NCI-H774 (cell line): ENCODE data around the gene INTS7.
"Not testable (repeated sequence)": the region's sequence is repeated elsewhere in the genome, so short reads cannot be mapped to it uniquely, and the experiment has no call there.

Experiments used
- DNase-seq: peaks from one replicate; lab custom pipeline; 2025; lab: John Stamatoyannopoulos, UW

INTS7 gene

GRCh38 chr1:211935448-211935970, 99.8 kb downstream of the INTS7 start:
- no peak for DNase-seq

- DNase-seq: no peak
Observed at GRCh38 chr1:211933946-211934714, 101.2 kb downstream of the INTS7 start.

- no peak for DNase-seq
Observed at GRCh38 chr1:211932933-211933254, 102.5 kb downstream of the INTS7 start.

GRCh38 chr1:211932231-211932932, 103.0 kb downstream of the INTS7 start:
- DNase-seq: no peak

- no peak for DNase-seq
Observed at GRCh38 chr1:211929683-211930082, 105.7 kb downstream of the INTS7 start.

GRCh38 chr1:211928993-211929637, 106.2 kb downstream of the INTS7 start:
- peak; percentile 80 for DNase-seq

- DNase-seq: peak; percentile 64
Observed at GRCh38 chr1:211928290-211928801, 107.0 kb downstream of the INTS7 start.

GRCh38 chr1:211925016-211925415, 110.3 kb downstream of the INTS7 start:
- peak; percentile 86 for DNase-seq

GRCh38 chr1:211924256-211924655, 111.1 kb downstream of the INTS7 start:
- no peak for DNase-seq

GRCh38 chr1:211923095-211923494, 112.3 kb downstream of the INTS7 start:
- DNase-seq: no peak

- DNase-seq: no peak
Observed at GRCh38 chr1:211921579-211922095, 113.7 kb downstream of the INTS7 start.

GRCh38 chr1:211920602-211921226, 114.6 kb downstream of the INTS7 start:
- DNase-seq: no peak

GRCh38 chr1:211920141-211920572, 115.2 kb downstream of the INTS7 start:
- DNase-seq: no peak

- DNase-seq: no peak
Observed at GRCh38 chr1:211918843-211919414, 116.4 kb downstream of the INTS7 start.

- not testable (repeated sequence) for DNase-seq
Observed at GRCh38 chr1:211916458-211916857, 118.9 kb downstream of the INTS7 start.

- DNase-seq: no peak
Observed at GRCh38 chr1:211915924-211916323, 119.4 kb downstream of the INTS7 start.

- no peak for DNase-seq
Observed at GRCh38 chr1:211912844-211913432, 122.4 kb downstream of the INTS7 start.

- DNase-seq: no peak
Observed at GRCh38 chr1:211912038-211912437, 123.3 kb downstream of the INTS7 start.

GRCh38 chr1:211910913-211911485, 124.4 kb downstream of the INTS7 start:
- no peak for DNase-seq

GRCh38 chr1:211910113-211910884, 125.1 kb downstream of the INTS7 start:
- DNase-seq: no peak
